Body of pancreas (tissue), 4 donors: Measurements from ENCODE around the gene CLIC6.

Source experiments
- CTCF ChIP-seq, 7 experiments: fragments of 450-650 bp in 4 of 7; fragments of 200-600 bp in 3 of 7; sonication (generic) in 3 of 7; IDR thresholded peaks; one replicate each; pipeline ENCODE4 v1.5.1; 2016 to 2019; ENCODE audit warnings: antibody characterized with exemption in 7 of 7
- POLR2A ChIP-seq, 3 donors: fragments of 450-650 bp; IDR thresholded peaks; one replicate each; pipeline ENCODE4 v1.6.1; 2016; ENCODE audit warnings: antibody characterized with exemption in 3 of 3, mild to moderate bottlenecking in 2 of 3

- TF ChIP-seq CTCF (IDR thresholded peaks at IDR 0.05) (no peak), POLR2A (IDR thresholded peaks at IDR 0.05) (no peak)
Observed at GRCh38 chr21:34728479-34728878, 59.7 kb downstream of the CLIC6 start.
